ENCODE data around the gene SOX11.

SOX11 gene

DNA sequence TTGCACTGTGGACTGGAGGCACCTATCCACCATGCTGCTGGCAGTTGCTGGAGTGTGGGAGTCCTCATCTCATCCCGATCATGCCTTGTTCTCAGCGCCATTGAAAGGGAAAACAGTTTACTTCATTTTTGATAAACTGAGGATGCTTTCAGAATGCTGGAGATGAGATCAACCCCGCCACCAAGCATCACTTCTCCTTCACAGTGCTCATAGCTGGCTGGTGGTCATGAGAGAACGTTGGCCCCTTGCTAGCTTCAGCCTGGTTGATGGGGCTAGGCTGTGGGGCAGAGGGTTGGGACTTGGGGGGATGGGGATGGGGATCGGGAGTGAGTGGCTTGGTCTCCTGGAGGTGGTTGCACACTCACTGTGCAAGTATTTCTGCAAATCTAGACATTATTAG, 30.1 kb downstream of the SOX11 start:
- DNase-seq (ENCODE audit: low read depth, low spot score) = no peak

DNA sequence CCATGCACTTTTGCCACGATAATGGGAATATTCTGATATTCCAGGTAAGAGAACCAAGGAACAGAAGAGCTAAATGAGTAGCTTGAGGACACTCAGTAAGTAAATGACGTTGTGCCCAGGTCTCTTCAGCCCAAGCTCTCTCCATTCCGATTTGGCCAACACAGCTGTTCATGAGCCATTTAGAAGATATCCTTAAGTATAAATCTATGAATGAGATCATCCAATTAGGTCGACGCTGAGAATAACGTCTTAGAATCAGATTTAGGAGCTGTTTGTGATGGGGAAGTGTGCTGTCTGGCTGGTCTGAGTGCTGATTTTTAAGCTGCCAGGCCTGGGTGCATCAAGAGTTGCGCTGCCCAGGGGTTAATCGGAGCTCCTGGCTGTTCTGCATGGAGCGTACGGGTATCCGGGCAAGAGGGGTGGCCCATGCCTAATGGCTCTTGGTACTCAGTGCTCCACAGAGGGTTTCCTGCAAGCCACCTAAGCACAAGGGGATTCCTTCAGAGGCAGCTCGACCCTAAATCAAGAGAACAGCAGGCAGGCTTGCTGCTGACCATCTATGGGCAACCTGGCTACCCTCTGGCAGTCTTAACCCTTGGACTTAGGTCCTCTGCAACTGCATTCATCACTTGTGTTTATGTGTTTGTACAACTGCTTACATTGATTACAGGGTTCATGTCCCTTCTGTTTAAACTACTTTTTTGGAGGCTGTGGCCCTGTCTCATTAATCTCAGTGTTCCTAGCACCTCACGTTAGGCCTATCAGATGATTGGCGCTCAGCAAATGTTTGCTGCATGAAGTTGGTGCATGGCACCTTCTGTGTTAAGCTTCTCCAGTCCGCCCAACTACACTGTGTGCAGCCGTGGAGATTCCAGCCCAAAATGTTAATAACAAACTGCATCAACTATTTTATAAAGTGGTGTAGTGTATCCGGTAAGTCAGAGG, 31.9 kb downstream of the SOX11 start:
- no peak for DNase-seq (ENCODE audit: low read depth, low spot score)

- no peak for DNase-seq (ENCODE audit: low read depth, low spot score)
Measured at GRCh38 chr2:5725072-5725471, 32.9 kb downstream of the SOX11 start.

- DNase-seq (ENCODE audit: low read depth, low spot score) = no peak
Measured at GRCh38 chr2:5725794-5726463, 33.7 kb downstream of the SOX11 start.

- DNase-seq (ENCODE audit: low read depth, low spot score) = no peak
Measured at GRCh38 chr2:5727235-5727634, 35.1 kb downstream of the SOX11 start.

- no peak for DNase-seq (ENCODE audit: low read depth, low spot score)
Measured at GRCh38 chr2:5729416-5729815, 37.2 kb downstream of the SOX11 start.

DNA sequence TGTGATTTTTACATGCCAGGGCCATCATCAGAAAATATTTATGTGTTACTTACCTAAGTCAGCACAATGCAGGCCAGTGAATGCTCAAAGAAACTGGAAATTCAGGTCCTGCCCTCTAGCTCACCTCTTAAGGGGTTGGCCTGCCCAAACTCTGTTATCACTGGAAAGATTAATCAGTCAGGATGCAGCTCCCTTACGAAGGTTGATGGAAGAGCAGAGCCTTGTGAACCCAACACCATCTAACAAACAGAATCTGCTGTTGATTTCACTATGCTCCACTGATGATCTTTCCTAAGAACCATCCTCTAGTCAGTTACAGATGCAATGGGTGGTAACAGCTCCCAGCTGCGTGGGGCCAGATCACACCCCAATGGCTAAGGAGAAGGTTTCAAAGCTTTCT, 38.2 kb downstream of the SOX11 start:
- no peak for DNase-seq (ENCODE audit: low read depth, low spot score)

GRCh38 chr2:5734859-5735520, 42.8 kb downstream of the SOX11 start:
- DNase-seq (ENCODE audit: low read depth, low spot score) = no peak

DNA sequence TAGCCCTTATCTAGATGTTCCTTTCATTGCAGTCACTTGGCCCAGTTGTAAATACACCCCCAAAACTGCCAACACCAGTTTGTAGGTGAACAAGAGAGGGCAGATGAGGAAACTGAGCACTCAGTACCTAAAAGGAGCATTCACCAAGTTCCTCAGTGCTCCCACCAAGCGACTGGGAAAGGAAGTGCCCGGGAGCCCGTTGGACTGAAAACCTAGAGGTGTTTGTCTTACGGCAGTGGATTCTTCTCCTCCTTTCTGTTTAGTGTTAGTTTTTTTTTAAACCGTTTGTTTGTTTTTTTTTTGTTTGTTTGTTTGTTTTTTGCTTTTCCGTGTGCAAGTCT, 43.3 kb downstream of the SOX11 start:
- no peak for DNase-seq (ENCODE audit: low read depth, low spot score)

- no peak for DNase-seq (ENCODE audit: low read depth, low spot score)
Measured at GRCh38 chr2:5736050-5736449, 43.9 kb downstream of the SOX11 start.

GRCh38 chr2:5736886-5737285, 44.7 kb downstream of the SOX11 start:
- no peak for DNase-seq (ENCODE audit: low read depth, low spot score)

- no peak for DNase-seq (ENCODE audit: low read depth, low spot score)
Measured at GRCh38 chr2:5740053-5740452, 47.9 kb downstream of the SOX11 start.

- DNase-seq (ENCODE audit: low read depth, low spot score) = no peak
Measured at GRCh38 chr2:5740817-5741216, 48.6 kb downstream of the SOX11 start.

DNA sequence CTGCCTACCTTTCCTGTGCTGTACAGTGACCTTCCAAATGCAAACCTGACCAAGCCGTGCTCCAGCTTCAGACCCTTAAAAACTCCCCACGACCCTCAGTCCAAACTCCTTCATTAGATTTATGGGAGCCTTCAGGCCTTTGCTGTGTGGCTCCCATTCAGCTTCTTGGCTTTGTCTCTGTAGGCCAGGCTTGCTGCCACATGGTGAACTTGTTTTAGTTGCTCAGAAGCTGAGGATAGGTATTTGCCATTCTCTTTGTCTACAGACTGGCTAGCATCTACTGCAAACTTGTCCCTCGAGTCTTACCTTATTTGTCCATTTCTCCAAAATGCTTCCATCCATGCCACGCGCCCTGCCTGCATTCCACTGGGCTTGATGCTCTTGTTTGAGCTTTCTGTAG, 49.1 kb downstream of the SOX11 start:
- DNase-seq (ENCODE audit: low read depth, low spot score) = no peak

GRCh38 chr2:5742126-5742525, 49.9 kb downstream of the SOX11 start:
- DNase-seq (ENCODE audit: low read depth, low spot score) = no peak

DNA sequence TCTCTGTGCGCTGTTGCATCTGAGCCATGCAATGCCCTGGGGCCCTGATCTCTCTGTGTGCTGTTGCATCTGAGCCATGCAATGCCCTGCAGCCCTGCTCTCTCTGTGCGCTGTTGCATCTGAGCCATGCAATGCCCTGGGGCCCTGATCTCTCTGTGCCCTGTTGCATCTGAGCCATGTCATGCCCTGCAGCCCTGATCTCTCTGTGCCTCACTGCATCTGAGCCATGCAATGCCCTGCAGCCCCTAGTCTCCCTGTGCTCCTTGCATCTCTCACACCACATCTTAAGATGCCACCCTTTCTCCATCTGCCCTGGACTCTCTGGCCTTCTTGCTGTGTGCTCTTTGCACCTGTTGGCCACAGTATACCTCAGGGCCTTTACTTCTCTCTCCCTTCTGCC, 56.2 kb downstream of the SOX11 start:
- no peak for DNase-seq (ENCODE audit: low read depth, low spot score)

DNA sequence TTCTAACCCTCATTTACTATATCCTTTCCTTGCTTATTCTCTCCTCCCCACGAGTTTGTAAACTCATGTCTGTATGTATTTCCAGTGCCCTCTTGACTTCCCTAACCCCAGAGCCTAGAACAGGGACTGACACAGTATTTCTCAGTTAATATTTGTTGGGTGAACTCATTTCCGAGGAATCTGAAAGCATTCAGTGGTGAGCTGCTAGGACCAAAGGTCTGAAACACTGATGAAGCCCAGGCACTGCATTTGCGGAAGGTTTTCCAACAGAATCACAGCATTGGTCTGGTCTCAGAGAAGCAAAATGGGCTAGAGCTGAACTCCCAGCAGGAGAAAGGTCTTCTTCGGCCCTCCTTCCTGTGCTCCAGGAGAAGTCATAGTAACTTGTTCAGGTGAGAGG, 56.8 kb downstream of the SOX11 start:
- DNase-seq (ENCODE audit: low read depth, low spot score) = no peak

GRCh38 chr2:5749347-5749746, 57.2 kb downstream of the SOX11 start:
- no peak for DNase-seq (ENCODE audit: low read depth, low spot score)
